Activated CD4-positive, alpha-beta T cell treated with anti-CD3 and anti-CD28 coated beads for 4 hours (primary cell): ENCODE measurements around the gene GAB1.

Source experiments
- DNase-seq, 2 donors: peaks; one replicate each; pipeline ENCODE4 v3.0.0-alpha.2; 2020

The GAB1 gene

DNA sequence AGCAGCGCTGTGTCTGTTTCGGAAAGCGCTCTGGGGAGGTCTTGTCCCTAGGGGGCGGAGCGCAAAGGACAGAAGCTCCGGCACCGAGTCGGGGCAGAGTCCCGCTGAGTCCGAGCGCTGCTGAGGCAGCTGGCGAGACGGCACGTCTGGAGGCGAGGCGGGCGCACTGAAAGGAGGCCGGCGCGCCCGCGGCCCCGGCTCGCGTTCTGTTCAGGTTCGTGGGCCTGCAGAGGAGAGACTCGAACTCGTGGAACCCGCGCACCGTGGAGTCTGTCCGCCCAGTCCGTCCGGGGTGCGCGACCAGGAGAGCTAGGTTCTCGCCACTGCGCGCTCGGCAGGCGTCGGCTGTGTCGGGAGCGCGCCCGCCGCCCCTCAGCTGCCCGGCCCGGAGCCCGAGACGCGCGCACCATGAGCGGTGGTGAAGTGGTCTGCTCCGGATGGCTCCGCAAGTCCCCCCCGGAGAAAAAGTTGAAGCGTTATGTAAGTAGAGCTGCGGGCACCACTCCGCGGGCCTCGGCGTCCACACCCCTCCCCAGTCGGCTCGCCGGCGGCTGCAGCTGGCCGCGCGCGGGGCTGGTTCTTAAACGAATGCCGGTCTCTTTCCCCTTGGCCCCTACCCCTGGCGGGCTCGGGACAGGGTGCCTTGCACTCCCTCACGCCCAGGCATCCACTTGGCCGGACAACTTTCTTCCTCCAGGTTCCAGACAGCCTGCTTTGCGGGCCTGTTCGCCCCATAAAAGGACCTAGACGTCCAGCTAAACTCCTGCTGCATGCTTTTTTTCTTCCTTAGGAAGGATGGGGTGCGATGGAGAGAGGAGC is at the start of gene GAB1:
TSS of gene GAB1 (plus strand) at position 96 of the 819 bp plus-strand sequence. CDS start at position 409, 313 bp downstream.
- peak in 1 of 2 donors; percentile 9 for DNase-seq

DNA sequence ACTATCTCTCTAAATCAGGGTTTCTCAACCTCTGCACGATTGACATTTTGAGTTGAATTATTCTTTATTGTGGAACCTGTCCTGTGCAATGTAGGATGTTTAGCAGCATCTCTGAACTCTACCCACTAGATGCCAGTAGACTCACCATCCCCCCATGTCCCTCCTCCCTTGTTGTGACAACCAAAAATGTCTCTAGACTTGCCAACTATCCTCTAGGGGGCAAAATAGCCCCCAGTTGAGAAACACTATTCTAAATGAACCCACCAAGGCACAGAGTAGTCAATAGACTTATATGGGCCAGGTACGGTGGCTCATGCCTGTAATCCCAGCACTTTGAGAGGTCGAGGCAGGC is 49.1 kb upstream of the GAB1 start:
- DNase-seq = no peak

DNA sequence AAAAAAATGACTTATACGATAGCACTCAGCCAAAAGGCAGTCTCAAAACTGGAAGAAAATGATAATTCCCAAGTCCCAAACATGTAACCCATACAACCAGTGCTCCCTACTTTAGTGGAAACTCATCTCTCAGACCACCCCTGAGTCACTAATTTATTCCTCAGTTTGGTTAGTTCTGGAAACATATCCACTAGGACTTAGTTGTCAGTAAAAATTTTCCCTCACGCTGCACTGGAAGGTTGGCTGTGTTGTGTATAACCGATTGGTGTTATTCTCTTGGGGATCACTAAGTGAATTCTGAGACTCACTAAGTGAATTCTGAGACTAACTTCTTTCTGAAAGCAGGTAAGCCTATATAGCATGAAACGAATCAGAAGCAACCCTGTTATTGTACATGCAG is 48.5 kb upstream of the GAB1 start:
- no peak for DNase-seq

GRCh38 chr4:143289370-143289769 is 47.3 kb upstream of the GAB1 start:
- no peak for DNase-seq

GRCh38 chr4:143291314-143291713 is 45.4 kb upstream of the GAB1 start:
- DNase-seq = no peak

- no peak for DNase-seq
Observed at GRCh38 chr4:143292858-143293257, 43.8 kb upstream of the GAB1 start.

GRCh38 chr4:143294310-143294709 is 42.4 kb upstream of the GAB1 start:
- no peak for DNase-seq

DNA sequence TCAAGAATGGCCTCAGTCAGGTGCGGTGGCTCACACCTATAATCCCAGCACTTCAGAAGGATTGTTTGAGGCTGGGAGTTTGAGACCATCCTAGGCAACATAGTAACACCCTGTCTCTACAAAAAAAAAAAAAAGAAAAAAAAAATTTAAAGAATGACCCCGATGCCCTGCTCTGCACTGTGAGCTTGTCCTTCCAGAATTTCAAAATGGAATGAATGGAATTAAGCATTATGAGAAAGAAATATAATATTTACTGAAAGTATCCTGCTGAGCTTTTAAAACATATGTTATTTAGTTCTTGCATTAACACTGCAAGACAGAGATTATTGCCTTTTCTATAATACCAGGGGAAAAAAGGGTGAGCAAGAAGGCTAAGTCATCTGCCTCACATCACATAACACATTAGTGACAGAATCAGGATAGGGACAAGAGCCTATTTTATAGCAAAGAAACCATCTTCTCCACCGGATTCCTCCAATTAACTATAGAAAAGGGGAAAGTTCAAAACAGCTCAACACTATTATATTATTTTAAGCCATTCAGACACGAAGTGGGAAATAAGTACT is 41.9 kb upstream of the GAB1 start:
- no peak for DNase-seq

DNA sequence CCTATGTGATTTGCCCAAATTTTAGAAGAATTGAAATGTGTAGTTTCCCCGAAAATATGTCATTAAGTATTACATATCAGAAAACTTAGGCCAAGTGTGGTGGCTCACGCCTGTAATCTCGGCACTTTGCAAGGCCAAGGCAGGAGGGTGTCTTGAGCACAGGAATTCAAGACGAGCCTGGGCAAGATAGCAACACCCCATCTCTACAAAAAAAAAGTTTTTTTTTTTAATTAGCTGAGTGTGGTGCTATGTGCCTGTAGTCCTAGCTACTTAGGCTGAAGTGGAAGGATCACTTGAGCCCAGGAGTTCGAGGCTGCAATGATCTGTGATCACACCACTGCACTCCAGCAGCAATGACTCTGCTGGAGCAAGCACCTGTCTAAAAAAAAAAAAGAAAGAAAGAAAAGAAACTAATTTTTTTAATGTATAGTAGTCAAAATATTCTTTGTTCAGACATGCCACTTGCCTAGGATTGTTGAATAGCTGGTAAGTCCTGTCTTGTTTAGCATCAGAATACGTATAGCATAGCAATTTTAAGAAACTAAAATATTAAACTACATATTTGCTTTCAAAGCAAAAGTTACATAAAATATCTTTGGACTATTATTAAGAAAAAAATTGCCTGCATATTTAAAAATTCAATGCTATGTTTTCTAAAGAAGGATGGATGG is 40.1 kb upstream of the GAB1 start:
- no peak for DNase-seq

GRCh38 chr4:143300860-143301259 is 35.8 kb upstream of the GAB1 start:
- no peak for DNase-seq

DNA sequence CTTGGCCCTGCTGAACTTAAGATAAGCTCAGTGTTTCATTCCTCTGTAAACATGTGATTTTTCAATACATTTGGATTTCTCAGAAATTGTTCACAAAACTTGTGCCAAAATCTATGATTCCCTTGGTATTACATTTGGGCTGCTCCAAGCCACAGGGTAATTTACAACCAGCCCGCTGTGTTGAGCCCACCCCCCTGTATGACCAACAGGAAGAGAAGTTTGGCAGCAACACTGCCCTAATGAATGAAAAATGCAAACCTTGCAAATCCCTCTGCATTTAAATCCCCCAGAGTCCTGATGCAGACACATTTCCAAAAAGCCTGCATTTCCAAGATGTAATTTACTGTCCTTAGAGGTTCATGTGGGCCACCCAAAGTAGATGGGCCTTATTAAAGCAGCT is 34.1 kb upstream of the GAB1 start:
- no peak for DNase-seq

- DNase-seq = no peak
Observed at GRCh38 chr4:143306788-143307187, 29.9 kb upstream of the GAB1 start.

DNA sequence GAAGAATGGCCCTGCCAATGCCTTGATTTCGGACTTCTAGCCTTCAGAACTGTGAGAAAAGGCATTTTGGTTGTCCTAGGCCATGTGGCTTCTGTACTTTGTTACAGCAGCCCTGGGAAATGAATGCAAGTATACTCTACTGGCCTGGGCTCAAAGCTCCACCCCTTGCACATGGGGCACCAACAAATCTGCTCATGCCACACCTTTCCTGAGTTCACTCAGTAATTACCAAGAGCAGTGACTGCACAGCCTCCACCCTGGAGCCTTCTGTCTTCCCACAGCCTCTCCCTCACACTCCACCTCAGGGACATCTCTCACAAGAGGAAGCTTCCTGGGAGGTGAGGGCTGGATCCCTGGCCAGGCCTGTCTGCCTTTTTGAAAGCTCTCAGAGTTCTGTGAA is 29.1 kb upstream of the GAB1 start:
- DNase-seq = no peak

GRCh38 chr4:143308377-143308776 is 28.3 kb upstream of the GAB1 start:
- no peak for DNase-seq

DNA sequence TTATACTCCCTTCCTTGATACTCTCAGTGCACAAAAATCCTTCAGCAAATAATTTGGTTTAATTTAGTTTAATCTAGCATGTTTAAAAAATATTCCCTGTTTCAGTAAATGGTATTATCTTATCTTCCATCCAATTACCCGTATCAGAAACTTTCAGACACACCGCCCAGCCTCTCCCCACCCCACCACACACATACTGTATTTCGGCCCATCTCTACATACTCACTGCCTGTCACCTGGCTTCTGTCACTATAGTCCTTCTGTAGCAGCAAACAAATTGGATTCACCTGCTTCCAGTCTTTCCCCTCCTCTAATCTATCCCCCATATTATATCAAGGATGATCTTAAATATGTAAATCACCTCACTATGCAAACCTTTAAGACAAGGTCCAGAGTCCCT is 24.8 kb upstream of the GAB1 start:
- DNase-seq = no peak

DNA sequence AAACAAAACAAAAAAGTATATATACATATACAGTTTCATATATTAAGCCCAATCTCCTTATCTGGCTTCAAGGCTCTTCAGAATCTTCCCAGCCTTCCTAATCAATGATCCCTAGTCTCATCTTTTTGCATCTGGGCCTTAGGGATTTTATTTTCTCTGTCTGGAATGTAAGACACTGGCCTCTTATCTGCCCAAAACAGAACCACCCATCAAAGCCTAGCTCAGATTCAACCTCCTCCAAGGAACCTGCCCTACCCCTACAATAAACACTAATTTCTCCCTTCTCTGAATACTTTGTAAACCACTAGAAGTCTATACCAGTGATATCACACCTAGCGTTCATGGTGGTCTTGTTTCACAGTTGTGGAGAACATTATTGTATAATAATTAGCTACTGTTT is 23.2 kb upstream of the GAB1 start:
- no peak for DNase-seq

- DNase-seq = no peak
Observed at GRCh38 chr4:143313996-143314395, 22.7 kb upstream of the GAB1 start.

DNA sequence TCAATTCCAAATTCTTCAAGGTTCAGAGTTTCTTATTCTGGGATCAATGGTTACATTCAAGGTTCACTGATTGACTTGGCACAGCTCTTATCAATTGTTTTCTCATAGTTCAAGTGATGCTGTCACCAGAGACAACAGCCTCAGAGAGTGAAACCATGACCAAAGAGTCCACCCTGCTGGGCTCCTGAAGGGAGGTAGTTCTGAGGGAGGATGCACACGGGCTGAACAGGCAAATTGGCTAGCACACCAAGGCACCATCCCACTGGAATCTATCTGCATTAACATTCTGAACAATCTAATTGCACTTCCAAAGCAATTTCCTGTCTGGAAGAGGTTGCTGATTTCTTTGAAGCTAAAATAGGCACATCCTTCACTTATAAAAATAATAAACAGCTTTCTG is 16.6 kb upstream of the GAB1 start:
- no peak for DNase-seq

GRCh38 chr4:143326735-143327134 is 9.9 kb upstream of the GAB1 start:
- no peak for DNase-seq

DNA sequence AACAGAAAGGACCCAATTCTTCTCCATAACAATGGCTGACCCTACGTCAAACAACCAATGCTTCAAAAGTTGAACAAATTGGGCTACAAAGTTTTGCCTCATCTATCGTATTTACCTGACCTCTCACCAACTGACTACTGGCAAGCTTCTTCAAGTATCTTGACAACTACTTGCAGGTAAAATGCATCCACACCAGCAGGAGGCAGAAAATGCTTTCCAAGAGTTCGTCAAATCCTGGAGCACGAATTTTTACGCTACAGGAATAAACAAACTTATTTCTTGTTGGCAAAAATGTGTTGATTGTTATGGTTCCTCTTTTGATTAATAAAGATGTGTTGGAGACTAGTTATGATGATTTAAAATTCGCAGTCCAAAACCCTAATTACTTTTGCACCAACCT is 6.7 kb upstream of the GAB1 start:
- DNase-seq = no peak

DNA sequence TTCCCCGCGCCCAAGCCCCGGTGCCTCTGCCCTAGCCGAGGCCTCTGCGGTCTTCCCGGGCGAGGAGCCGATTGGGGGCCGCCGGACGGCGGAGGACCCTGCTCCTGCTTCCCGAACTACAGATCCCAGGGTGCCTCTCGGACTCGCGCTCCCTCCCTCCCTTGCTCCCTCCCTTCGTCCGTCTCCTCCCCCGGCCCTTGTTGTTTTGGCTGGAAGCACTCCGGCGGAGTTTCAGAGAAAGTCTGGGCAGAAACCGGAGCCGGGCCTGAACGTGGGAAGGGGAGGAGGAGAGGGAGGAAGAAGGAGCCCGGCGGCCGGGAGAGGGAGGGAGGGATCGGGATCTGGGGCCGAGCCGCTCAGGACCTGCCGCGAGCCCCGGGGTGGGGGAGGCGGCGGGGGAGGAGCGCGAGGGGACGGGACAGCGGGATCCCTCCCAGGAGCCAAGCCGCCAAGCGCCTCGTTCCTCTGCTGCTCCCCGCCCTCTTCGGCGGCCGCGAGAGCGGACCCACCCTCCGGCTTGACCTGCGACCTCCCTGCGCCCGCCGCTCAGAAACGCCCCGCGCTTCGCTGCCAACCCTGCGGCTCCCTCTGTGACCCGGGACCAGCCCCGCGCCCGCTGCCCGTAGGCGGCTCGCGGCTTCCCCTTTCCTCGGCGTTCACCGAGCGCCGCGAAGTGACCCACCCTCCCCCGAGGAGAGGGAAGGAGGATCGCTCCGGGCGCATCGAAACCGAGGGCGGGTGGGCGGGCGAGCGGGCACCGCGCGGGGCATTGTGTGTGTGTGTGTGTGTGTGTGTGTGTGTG is 496 bp upstream of the GAB1 start:
- no peak for DNase-seq

- no peak for DNase-seq
Observed at GRCh38 chr4:143337600-143338287, 1.1 kb downstream of the GAB1 start.

DNA sequence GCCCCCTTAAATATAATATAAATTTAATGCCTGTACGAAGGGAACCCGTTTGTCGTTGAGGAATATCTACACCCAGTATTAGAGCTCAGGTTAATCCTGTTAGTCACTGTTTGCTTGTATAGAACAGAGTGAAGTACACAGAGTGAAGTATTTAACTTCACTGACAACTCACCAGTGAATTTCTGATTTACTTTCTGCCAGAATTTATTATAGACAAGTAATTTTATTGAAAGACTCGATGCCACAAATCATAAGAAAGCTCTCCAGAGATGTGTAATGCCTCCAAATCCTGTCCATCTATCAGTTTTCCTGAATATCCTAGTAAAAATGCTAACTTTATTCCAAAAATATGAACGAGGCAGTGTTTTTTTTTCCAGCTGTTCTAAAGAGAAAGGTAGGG is 1.6 kb downstream of the GAB1 start:
- DNase-seq = no peak
